IMR-90 (cell line): ENCODE data around the gene GPC5.

ENCODE experiments used
- CEBPB ChIP-seq: IDR thresholded peaks from 2 replicates; pipeline ENCODE4 v1.6.1; 2012; ENCODE audit warnings: low read depth, low read length, improper control_type of control experiment
- CTCF ChIP-seq: conservative IDR thresholded peaks from 2 replicates; pipeline ENCODE4 v1.5.1; 2012; ENCODE audit warnings: mild to moderate bottlenecking, low read depth, low read length, improper control_type of control experiment
- ELK1 ChIP-seq: fragments of 150-350 bp; IDR thresholded peaks from 2 replicates; pipeline ENCODE4 v1.6.1; 2016; ENCODE audit warnings: low read depth, mild to moderate bottlenecking, low read length, moderate library complexity, borderline replicate concordance
- RAD21 ChIP-seq: IDR thresholded peaks from 2 replicates; pipeline ENCODE4 v1.6.1; 2012; ENCODE audit warnings: low read length, improper control_type of control experiment
- RCOR1 ChIP-seq: IDR thresholded peaks from 2 replicates; pipeline ENCODE4 v1.6.1; 2012; ENCODE audit warnings: mild to moderate bottlenecking, low read length, improper control_type of control experiment; ENCODE audit not compliant: insufficient replicate concordance

GRCh38 chr13:91513790-91514189 lies 115.4 kb downstream of the GPC5 start:
- TF ChIP-seq RAD21 (no peak), RCOR1 (no peak), CEBPB (no peak), CTCF (no peak), ELK1 (no peak)
